RPMI8226 (cell line): ENCODE results near the gene BMP10.

Experiments used
- DNase-seq: peaks from one replicate; pipeline ENCODE4 v3.0.0-alpha.2; 2015

The BMP10 gene

DNA sequence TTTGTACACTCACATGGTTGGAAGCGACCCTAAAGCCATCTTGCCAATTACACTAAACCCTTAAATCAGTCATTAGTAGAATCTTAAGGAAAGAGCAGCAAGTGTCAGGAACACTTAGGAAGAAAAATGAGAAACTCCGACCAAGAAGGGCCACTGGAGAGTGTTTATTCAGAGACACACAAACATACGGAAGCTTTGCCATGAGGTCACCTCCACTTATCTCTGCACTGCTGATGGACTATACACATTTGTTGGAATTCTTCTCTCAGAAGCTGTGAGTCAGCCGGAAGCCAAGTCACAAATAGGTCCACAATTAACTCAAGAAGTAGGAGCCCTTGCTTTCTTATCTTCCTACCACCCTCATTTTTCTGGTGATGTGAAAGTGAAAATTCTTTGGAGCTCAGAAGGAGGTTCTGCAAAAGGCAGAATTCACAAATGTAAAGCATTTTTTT is 21.6 kb downstream of the BMP10 start:
- DNase-seq = no peak

DNA sequence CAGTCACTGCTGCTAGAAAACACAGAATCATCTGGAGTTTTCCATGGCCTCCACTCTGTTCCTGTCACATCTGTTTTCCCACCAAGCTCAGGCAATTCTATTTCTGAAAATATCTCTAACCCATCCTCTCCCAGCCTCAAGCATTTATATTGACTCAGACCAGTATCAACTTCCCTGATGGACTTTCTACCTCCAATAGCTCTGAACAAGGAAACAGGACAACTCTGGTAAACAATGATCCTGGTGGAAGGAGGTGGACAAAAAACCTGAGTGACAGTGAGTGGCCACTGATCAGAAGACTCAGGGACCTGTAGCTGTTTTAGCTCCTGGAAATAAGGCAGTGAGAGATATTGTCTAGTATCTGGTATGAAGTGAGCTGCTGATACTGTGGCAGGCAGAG is 23.4 kb downstream of the BMP10 start:
- no peak for DNase-seq

DNA sequence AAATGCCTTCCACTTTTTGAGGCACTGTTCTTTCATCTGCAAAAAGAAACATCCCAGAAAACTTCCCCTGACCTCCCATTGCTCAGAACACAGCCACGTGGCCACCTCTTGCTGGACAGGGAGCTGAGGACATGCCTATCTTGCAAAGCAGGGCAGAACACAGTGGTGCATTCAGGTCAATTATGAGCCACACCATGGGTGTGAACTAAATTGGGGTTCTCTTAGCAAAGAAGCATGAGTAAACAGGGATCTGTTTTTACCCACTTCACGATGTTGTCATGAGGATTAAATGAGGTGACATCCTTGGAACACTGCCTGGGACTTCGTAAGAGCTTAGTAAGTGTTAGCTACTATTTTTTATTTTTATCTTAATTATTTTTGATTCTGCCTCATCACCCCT is 25.1 kb downstream of the BMP10 start:
- DNase-seq = no peak

DNA sequence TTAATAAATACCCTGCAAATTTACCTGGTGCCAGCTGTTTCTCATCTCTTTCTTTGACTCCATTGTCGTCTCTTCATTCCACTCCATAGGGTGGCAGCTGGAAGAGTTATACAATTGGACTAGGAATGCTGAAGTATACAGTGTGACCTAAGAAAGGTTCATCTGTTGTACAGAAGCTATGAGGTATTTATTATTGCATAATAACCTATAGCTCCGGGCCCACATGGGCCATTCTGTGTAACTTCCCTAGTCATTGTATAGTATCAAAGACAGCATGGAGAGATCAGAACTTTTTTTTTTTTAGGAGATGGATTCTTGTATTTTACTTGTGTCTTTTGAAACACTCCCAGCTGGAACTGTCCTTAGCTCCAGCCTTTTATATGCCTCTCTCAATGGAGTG is 26.2 kb downstream of the BMP10 start:
- DNase-seq = no peak

DNA sequence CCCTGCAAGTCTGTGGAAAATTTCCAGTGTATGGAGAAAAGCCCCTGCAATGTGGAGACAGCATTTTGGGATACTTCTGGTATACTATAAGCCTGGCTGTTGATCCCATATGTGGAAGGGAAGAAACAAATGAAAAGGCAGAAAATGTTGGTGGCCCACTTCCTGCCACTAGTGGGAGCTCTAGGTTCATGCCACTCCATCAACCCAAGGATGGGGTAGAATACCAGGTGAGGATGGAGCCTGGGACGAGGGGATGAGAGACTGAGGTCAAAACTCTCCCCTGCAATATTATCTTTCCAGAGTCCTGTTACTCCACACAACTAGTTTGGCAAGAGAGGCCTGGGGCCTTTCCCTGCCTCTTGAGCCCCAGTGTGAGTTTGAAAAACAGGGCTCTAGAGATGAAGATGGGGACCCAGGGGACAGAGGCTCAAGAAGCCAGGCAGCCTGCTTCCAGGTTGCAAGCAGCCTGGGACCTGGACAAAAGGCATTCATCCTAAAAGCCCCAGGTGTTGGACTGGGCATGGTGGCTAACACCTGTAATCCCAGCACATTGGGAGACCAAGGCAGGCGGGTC is 31.9 kb downstream of the BMP10 start:
- peak; percentile 33 for DNase-seq

DNA sequence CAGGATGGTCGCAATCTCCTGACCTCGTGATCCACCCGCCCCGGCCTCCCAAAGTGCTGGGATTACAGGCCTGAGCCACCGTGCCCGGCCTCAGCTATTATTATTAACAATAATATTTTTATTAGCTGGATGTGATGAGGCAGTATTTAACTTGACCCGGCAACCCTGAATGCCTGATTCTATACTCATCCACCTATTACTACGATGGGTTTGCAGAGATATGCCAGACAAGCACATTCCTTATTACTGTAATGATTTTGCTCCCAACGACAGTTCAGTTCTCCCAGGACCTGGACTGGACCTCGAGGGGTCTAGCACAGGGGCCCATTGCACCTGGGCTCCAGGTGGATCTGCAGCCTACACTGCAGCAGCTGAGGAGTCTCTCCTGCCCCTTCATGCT is 32.6 kb downstream of the BMP10 start:
- DNase-seq = no peak

DNA sequence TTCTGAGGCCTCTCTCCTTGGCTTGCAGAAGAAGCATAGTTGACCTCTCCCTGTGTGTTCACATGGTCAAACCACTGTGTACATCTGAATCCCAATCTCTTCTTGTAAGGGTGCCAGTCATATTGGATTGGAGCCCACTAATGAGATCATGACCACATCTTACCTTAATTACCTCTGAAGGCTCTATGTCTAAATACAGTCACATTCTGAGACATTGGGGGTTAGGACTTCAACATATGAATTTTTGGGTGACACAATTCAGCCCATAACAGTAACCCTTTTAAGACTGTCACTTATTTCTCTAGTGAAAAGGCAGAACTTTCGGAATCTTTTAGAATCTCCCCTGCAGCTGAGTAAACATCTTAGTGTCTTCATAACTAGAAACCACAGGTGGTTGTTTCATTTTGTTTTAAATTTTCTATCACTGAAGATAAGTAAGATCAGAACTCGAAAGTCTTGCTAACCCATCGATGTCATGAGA is 33.3 kb downstream of the BMP10 start:
- DNase-seq = peak; percentile 17

DNA sequence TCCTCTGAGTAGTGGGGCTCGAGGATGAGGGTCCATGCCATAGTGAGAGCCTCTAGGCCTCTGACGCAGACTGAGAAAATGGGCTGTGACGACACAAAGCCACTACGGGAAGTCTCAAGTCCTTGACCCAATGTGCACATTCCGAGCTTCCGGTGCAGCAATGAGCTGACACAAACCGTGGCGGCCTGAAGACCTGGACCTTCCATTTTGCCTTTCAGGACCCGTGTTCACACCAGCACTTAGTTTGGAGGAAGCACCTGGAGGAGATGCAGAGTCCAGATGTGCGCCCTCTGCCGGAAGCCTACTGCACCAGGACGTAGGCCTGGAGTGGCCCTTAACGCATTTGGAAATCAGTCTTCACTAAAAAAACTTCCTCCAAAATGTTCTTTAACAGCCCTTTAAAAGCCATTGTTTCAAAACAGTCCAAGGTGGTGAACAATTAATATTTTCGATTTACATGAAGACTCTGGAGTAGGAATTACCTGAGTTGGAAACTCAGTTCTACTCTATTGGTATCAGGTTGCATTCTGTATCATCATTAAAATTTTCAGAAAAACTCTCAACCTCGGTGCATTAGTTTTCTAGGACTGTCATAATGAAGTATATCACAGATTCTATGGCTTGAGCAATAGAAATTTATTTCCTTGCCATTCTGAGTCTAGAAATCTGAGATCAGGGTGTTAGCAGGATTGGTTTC is 33.9 kb downstream of the BMP10 start:
- DNase-seq = peak; percentile 83

DNA sequence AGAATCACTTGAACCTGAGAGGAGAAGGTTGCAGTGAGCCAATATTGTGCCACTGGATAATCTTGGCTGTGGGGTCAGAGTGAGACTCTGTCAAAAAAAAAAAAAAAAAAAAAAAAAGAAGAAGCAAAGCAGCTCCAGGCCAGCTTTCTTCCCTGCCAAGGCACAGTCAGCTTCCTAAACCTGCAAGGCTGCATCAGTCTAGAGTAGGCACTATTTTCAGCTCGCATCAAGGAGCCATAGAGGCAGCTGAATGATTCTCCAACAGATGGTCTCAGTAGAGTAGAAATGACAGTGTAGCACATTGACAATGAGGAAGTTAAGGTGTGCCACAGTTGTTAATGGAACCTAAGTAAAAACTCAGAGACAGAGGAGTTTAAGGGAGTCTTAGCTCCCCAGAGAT is 35.6 kb downstream of the BMP10 start:
- DNase-seq = peak; percentile 69

DNA sequence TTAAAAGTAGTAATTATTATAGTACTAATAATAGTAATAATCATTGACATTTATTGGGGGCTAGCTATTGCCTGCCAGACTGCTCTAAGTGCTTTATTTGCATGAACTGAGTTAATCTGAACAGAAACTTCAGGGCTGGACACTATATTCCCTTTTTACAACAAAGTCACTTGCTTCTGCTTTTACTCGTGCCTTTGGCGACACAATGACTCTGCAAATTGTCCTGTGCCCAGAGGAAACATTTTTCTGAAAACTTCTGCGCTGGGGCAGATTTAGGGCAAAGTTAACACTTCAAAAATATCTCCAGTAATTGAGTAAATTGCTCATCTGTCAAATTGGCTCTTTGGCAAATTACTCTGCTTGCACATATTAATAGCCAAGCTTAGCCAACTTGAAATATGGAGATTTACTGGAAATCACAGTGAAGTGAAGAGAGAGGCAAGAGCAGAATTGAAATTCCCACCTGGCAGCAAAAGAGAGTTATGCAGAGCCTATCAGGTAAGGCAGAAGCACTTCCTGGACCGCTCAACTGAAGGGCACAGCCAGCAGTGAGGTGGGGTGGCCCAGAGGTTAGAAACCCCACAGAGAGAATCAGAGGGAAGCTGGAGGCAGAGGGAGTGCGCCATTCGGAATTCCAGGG is 36.3 kb downstream of the BMP10 start:
- no peak for DNase-seq

DNA sequence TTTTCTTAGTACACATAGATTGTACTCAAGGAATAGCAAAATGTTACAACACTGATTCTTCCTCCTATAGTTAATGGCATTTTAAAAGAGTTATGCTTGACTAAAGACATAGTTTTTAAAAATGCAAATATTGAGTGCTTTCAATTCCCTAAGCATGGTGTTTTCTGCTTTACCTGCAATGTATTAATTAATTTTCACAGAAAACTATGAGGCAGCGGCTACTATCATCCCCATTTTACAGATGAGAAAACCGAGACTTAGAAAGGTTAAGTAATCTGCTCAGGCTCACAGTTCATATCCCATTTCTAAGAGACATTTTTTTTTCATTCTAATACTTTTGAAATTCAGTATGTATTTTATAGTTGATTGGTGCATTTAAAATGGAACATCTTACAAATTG is 38.0 kb downstream of the BMP10 start:
- no peak for DNase-seq

DNA sequence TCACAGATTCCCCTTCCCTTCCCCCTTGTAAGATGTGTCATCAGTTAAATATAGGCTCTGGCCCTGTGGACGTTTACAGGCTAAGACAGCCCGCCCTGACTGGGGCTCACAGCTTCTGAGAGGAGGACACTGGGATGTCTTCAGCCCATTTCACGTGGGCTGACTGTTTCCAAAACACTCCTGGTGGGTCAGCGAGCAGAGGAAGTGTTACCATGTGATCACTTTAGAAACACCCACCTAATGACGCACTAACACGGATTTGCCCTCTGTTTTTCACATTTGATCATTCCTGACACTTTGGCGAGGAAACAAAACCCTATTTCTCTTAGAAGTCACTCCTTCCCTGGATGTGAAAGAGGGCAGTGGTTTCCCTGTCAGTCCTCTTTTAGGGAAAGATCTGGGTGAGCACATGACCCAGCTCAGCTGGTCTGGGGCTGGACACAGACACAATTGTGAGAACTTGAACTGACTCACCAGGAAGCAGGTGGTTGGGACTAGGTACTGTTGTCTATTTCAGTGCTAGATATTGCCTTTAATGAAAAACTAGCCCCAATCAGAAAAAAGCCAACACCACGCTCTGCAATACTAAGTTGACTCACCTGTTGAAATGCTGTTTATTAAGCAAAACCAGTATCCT is 38.8 kb downstream of the BMP10 start:
- DNase-seq = peak; percentile 29

DNA sequence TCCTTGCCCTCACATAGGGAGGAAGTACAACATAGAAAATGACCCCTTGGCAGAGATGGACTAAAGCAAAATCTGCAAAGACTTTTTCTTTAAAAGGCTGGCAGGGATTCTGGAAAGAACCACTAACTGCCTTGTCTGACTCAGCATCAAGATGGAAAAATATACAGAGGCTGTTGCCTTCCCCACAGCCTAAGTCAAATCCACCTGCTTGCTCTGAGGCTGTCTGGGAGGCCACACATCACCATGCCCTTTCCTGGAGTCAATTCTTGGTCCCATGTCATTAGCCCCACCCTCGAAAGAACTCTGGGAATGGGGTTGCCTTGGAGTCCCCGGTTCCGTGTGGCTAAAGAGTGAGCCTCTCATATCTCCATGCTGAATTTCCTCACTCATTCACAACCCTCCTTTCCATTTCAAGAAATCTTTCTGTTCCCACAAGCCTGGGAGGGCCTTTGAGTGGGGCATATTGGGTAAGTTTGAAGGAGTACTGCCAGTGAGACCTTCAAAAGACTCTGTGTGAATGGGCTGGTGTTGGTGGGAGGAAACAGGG is 39.4 kb downstream of the BMP10 start:
- DNase-seq = no peak

DNA sequence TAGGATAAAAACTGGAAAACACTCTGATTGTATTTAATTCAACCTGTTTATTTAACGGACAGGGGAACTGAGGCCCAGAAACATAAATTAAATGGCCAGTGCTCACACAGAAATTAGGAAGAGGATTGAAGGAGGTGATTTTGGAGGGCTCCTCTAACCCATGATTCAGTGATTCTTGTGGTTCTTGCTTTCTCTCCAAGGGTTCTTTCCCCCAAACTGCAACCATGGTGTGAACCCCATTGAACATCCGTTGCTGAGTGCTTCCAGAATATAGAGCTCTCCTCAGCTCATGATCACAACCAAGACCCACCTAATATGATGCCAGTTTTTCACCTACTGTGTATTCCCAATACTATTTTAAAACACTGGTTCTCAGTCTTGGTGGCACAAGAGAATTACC is 41.4 kb downstream of the BMP10 start:
- DNase-seq = no peak

DNA sequence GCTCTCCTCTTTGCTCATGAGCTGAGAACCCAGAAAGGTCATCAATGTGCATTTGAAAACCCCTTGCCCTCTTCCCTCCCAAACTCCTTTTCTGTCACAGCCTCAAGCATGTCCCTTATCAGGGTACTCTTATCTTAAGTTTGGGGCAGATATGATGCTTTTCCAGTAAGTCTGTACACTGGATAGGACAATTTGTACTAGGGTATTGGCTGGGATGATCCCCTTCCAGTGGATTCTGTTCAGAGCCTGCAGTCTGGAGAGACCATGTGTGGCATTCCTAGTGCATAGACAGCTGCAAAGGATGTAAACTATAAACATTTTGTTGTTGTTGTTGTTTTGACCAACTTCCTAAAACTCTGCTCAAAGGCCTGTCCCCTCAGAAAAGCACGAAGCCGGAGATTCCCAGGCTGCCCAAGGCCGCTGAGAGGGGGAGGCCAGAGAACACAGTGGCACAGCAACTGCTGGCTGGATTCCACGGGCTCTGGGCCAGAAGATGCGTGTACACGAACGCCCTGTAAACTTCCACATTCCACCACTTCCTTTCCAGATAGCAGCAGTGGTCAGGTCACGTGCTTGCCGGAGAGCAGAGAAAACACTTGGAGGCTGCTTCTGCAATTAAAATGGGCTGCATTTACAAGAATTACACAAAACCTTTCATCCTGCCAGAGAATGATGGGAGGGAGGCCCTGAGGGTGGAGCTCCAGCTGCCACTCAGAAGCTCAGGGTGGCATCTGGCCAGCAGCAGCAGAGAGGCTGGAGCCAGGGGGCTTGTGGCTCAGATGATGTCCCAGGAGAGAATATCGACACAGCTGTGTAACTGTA is 42.1 kb downstream of the BMP10 start:
- peak; percentile 96 for DNase-seq

DNA sequence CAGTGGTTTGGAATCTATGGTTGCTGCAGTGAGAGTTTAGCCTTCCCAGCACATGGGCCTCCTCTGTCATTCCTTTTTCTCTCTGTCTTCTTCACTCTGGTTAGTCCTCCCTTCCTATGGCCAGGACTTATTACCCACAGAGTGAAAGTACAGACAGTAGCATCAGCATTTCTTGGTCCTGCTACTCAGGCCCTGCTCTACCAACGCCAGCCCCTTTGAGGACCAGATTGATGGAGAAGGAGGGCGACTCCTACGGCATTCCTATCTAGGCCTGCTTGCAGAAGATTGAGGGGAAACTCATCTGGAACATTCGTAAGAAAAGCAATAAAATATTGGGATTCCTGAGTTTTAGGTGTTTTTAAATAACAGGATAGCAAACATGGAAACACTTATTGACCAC is 43.5 kb downstream of the BMP10 start:
- no peak for DNase-seq

DNA sequence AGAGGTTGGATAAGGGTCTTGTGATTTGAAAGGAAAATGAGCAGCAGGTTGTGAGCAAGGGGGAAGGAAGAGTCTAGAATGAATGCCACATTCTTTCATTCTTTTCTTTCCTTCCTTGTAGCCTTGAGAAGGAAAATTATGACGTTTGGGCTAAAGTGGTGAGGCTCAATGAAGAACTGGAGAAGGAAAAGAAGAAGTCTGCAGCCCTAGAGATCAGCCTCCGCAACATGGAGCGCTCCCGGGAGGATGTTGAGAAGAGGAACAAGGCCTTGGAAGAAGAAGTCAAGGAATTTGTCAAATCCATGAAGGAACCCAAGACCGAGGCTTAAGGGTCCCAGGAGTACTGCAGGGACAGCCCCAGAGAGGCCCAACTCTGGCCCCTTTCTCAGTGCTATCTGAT is 45.3 kb downstream of the BMP10 start:
- no peak for DNase-seq

DNA sequence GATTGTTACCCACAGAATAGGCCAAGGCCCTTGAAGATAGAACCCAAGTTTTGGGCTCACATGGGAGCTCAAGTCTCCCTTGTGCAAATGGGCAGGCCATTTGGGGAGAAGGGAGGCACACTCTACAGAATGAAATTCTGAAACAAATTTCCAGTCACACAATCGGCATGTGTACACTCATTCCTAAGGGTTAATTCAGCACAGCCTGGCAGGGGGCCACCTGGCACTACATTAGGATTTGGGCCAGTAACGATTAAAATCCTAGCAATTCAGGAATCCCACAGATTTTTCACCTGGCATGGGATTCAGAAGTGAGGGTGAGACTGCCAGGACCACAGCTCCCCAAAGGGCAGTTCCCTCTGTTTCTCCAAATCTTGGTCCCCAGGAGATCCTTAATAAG is 46.4 kb downstream of the BMP10 start:
- DNase-seq = no peak

DNA sequence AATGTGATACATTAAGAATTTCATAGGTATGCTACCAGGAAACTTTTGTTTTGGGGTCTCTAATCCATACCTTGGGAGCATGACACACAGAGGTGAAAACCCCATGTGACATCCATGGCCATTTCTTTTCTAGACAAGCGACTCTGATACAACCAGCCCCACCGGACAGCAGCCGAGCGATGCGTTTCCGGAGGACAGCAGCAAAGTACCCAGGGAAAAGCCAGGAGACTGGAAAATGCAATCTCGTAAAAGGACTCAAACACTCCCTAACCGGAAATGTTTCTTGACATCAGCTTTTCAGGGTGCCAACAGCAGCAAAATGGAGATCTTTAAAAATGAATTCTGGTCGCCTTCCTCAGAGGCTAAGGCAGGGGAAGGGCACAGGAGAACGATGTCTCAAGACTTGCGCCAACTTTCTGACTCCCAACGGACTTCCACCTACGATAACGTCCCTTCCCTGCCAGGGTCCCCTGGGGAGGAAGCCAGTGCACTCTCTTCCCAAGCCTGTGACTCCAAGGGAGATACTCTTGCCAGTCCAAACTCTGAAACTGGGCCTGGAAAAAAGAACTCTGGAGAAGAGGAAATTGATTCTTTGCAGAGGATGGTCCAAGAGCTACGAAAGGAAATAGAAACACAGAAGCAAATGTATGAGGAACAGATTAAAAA is 48.9 kb downstream of the BMP10 start:
- no peak for DNase-seq

DNA sequence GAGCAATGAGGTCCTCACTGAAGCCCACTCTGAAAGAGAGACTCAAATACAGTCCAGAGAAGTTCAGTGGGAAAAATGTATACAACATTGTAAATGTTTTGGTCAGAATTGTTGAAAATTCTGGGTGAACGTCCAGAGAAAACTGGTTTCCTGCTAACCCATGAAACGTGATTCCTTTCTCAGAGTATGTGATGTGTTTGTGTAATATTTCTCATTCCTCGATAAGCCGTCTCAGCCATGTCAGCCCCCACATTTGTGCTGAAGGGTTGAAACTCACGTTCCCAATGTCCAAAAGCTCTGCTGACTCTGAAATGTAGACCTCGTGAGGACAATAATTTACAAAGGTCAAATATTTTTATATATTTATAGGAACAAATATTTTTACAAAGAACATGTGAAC is 51.6 kb downstream of the BMP10 start:
- DNase-seq = no peak

DNA sequence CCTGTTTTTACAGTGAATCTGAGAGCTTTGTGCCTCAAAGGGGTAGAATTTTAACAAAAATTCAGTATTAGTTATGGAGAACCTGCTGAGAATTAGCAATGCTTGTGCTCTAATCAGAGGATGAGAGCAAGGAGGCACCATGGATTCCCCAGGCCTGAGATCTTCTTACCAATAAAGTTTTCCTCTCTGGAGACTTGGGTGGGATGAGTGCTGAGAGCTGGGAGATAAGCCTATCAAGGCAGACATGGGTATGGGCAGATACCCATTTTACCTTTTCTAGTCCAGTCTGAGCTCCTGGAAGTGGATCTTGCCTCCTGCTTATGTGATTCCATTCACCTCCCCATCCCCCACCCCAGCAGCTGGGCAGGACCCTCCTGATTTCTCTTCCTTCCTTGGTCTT is 53.9 kb downstream of the BMP10 start:
- DNase-seq = no peak
